ENCODE data around the gene ZFAND5.

ZFAND5 gene

GRCh38 chr9:72362680-72363139, 2.3 kb downstream of the ZFAND5 start:
- DNase-seq: peak; percentile 60

GRCh38 chr9:72362118-72362531, 2.9 kb downstream of the ZFAND5 start:
- no peak for DNase-seq

GRCh38 chr9:72361217-72361616, 3.8 kb downstream of the ZFAND5 start:
- no peak for DNase-seq

- DNase-seq: no peak
These were observed 4.7 kb downstream of the ZFAND5 start for GRCh38 chr9:72360324-72360723.

- DNase-seq: no peak
These were observed 8.9 kb downstream of the ZFAND5 start for GRCh38 chr9:72356041-72356582.

GRCh38 chr9:72355153-72355552, 9.9 kb downstream of the ZFAND5 start:
- no peak for DNase-seq

GRCh38 chr9:72354704-72355103, 10.3 kb downstream of the ZFAND5 start:
- no peak for DNase-seq

- no peak for DNase-seq
These were observed 11.4 kb downstream of the ZFAND5 start for GRCh38 chr9:72353455-72354116.

GRCh38 chr9:72352911-72353388, 12.1 kb downstream of the ZFAND5 start:
- no peak for DNase-seq

- no peak for DNase-seq
These were observed 13.2 kb downstream of the ZFAND5 start for GRCh38 chr9:72351538-72352453.

- no peak for DNase-seq
These were observed 15.1 kb downstream of the ZFAND5 start for GRCh38 chr9:72349911-72350310.

- DNase-seq: no peak
These were observed 15.8 kb downstream of the ZFAND5 start for GRCh38 chr9:72349240-72349639.

GRCh38 chr9:72346333-72346732, 18.7 kb downstream of the ZFAND5 start:
- no peak for DNase-seq

GRCh38 chr9:72338631-72339030, 26.4 kb downstream of the ZFAND5 start:
- DNase-seq: no peak

- no peak for DNase-seq
These were observed 27.7 kb downstream of the ZFAND5 start for GRCh38 chr9:72337286-72337685.

GRCh38 chr9:72334658-72335337, 30.2 kb downstream of the ZFAND5 start:
- no peak for DNase-seq

- DNase-seq: no peak
These were observed 31.3 kb downstream of the ZFAND5 start for GRCh38 chr9:72333709-72334108.

GRCh38 chr9:72333197-72333596, 31.8 kb downstream of the ZFAND5 start:
- no peak for DNase-seq

- DNase-seq: no peak
These were observed 32.7 kb downstream of the ZFAND5 start for GRCh38 chr9:72332351-72332750.

- no peak for DNase-seq
These were observed 37.4 kb downstream of the ZFAND5 start for GRCh38 chr9:72327631-72328030.

GRCh38 chr9:72326641-72327040, 38.4 kb downstream of the ZFAND5 start:
- DNase-seq: no peak

- DNase-seq: no peak
These were observed 40.0 kb downstream of the ZFAND5 start for GRCh38 chr9:72324974-72325373.

- no peak for DNase-seq
These were observed 42.3 kb downstream of the ZFAND5 start for GRCh38 chr9:72322678-72323077.

All from CD4-positive, alpha-beta T cell treated with Interleukin-4 for 4 hours (primary cell).